DND-41 (cell line): ENCODE data around the gene SPRN.

Source experiments
- ATAC-seq: fragments of 200-7000 bp; cut with Tn5 transposase; 3 replicates; pipeline ENCODE4 v1.9.1; 2021; ENCODE audit warnings: low read depth; ENCODE audit not compliant: insufficient read depth
- DNase-seq: peaks from one replicate; pipeline ENCODE4 v3.0.0-alpha.2; 2020
- H2AFZ ChIP-seq: 2 replicates; pipeline ENCODE4 v1.6.0; 2012; ENCODE audit warnings: low read depth, low read length
- H3K27ac ChIP-seq: 2 replicates; pipeline ENCODE4 v1.5.1; 2012; ENCODE audit warnings: low read length, inconsistent platforms
- H3K27me3 ChIP-seq: fragments of 200-600 bp; sonication (generic); 2 replicates; pipeline ENCODE4 v1.6.0; 2012; ENCODE audit warnings: low read length, mild to moderate bottlenecking, inconsistent platforms; ENCODE audit not compliant: insufficient read depth, poor library complexity
- H3K36me3 ChIP-seq: 2 replicates; pipeline ENCODE4 v1.5.1; 2012; ENCODE audit warnings: low read length, inconsistent platforms; ENCODE audit not compliant: insufficient read depth
- H3K4me1 ChIP-seq: 2 replicates; pipeline ENCODE4 v1.5.1; 2012; ENCODE audit warnings: mild to moderate bottlenecking, low read length; ENCODE audit not compliant: insufficient read depth
- H3K4me2 ChIP-seq: 2 replicates; pipeline ENCODE4 v1.6.0; 2012; ENCODE audit warnings: mild to moderate bottlenecking, moderate library complexity, low read length, inconsistent platforms; ENCODE audit not compliant: insufficient read depth
- H3K4me3 ChIP-seq, 2 experiments: fragments of 200-600 bp in 1 of 2; shearing (Covaris generic) in 1 of 2; 2 replicates each; pipeline ENCODE4 v1.5.1; 2012 to 2016; ENCODE audit warnings: inconsistent platforms in 2 of 2, low read length in 2 of 2, mild to moderate bottlenecking in 2 of 2, low read depth in 1 of 2, moderate library complexity in 1 of 2
- H3K79me2 ChIP-seq: 2 replicates; pipeline ENCODE4 v1.6.0; 2012; ENCODE audit warnings: low read length, inconsistent platforms; ENCODE audit not compliant: insufficient read depth
- H3K9ac ChIP-seq: 2 replicates; pipeline ENCODE4 v1.6.0; 2012; ENCODE audit warnings: low read depth, mild to moderate bottlenecking, inconsistent platforms, low read length, moderate library complexity
- H3K9me3 ChIP-seq: 2 replicates; pipeline ENCODE4 v1.5.1; 2012; ENCODE audit warnings: low read length, moderate library complexity, mild to moderate bottlenecking, inconsistent platforms; ENCODE audit not compliant: insufficient read depth, severe bottlenecking
- H4K20me1 ChIP-seq: 2 replicates; pipeline ENCODE4 v1.6.0; 2012; ENCODE audit warnings: low read length; ENCODE audit not compliant: insufficient read depth
- CTCF ChIP-seq: IDR thresholded peaks from 2 replicates; pipeline ENCODE4 v1.5.1; 2012; ENCODE audit warnings: borderline replicate concordance, low read length, moderate library complexity, mild to moderate bottlenecking; ENCODE audit not compliant: poor library complexity, severe bottlenecking; ENCODE audit errors: extremely low read depth
- EZH2 ChIP-seq: IDR thresholded peaks from 3 replicates; pipeline ENCODE4 v1.6.1; 2012; ENCODE audit warnings: borderline replicate concordance, low read depth, mild to moderate bottlenecking, moderate library complexity, low read length, inconsistent platforms; ENCODE audit not compliant: severe bottlenecking

The SPRN gene

GRCh38 chr10:133373174-133374090, 51.0 kb downstream of the SPRN start, which contains the start of gene ECHS1:
TSS of gene ECHS1 (minus strand) at chr10:133373354. CDS start at chr10:133373333, 21 bp downstream.
- peak within 1 kb of the TSS; percentile 77 for H3K4me2 ChIP-seq
- H3K79me2 ChIP-seq: peaks cover 6% of the 10 kb centered on the region
- DNase-seq: peak; percentile 95
- H3K9me3 ChIP-seq: no peaks in the 10 kb centered on the region
- H2AFZ ChIP-seq: peak within 1 kb of the TSS; percentile 92
- peaks cover 27% of the 10 kb centered on the region for H3K36me3 ChIP-seq
- peak within 1 kb of the TSS; percentile 68 to 92; a peak in 3 of 4 replicates for H3K4me3 ChIP-seq
- ATAC-seq: peak; percentile 98
- no peaks in the 10 kb centered on the region for H3K27me3 ChIP-seq
- TF ChIP-seq EZH2 (no peak), CTCF (no peak)
- no peaks in the 10 kb centered on the region for H4K20me1 ChIP-seq
- peak within 1 kb of the TSS; percentile 78; the same call in 1 of the 2 replicates for H3K27ac ChIP-seq
- H3K9ac ChIP-seq: peak within 1 kb of the TSS; percentile 74
- H3K4me1 ChIP-seq: peaks cover 30% of the 10 kb centered on the region

GRCh38 chr10:133372507-133372906, 51.9 kb downstream of the SPRN start:
- Histone ChIP-seq H3K27me3 (no peaks in the 10 kb centered on the region), H4K20me1 (no peaks in the 10 kb centered on the region), H3K79me2 (peaks cover 6% of the 10 kb centered on the region), H3K4me2 (peak overlapping the region; percentile 77), H3K4me3 (peak overlapping the region; percentile 12 to 92; a peak in 3 of 4 replicates), H3K4me1 (peaks cover 21% of the 10 kb centered on the region), H3K36me3 (peaks cover 33% of the 10 kb centered on the region), H3K9ac (peak overlapping the region; percentile 42; the same call in 1 of the 2 replicates), H2AFZ (no peak overlapping the region), H3K27ac (no peak overlapping the region), H3K9me3 (no peaks in the 10 kb centered on the region)
- no peak for TF ChIP-seq EZH2
- TF ChIP-seq CTCF: no peak
- DNase-seq (no peak), ATAC-seq (no peak)
